Endothelial cell (in vitro differentiated cells): ENCODE results near the gene HIF1A. TPM values are rescaled to one million over a fixed set of nuclear protein-coding genes. Genes with fewer than 3 reads are reported as not detected.

Source experiments
- DNase-seq: peaks from one replicate; pipeline ENCODE4 v3.0.0; 2021; ENCODE audit warnings: low spot score
- H3K27ac Mint-ChIP-seq: one replicate; pipeline ENCODE4 v1.8.0; 2021; ENCODE audit warnings: mixed read lengths, inconsistent platforms; ENCODE audit not compliant: unreplicated experiment
- H3K27me3 Mint-ChIP-seq: one replicate; pipeline ENCODE4 v1.8.0; 2021; ENCODE audit warnings: mild to moderate bottlenecking, moderate library complexity, mixed read lengths, inconsistent platforms; ENCODE audit not compliant: unreplicated experiment
- H3K36me3 Mint-ChIP-seq: one replicate; pipeline ENCODE4 v1.8.0; 2021; ENCODE audit warnings: mild to moderate bottlenecking, low read depth, mixed read lengths, inconsistent platforms; ENCODE audit not compliant: unreplicated experiment
- H3K4me1 Mint-ChIP-seq: one replicate; pipeline ENCODE4 v1.8.0; 2021; ENCODE audit warnings: mild to moderate bottlenecking, mixed read lengths, inconsistent platforms; ENCODE audit not compliant: unreplicated experiment
- H3K4me3 Mint-ChIP-seq: one replicate; pipeline ENCODE4 v1.8.0; 2021; ENCODE audit warnings: mild to moderate bottlenecking, mixed read lengths, inconsistent platforms; ENCODE audit not compliant: unreplicated experiment
- H3K9me3 Mint-ChIP-seq: one replicate; pipeline ENCODE4 v1.8.0; 2021; ENCODE audit warnings: mixed read lengths, inconsistent platforms; ENCODE audit not compliant: unreplicated experiment
- CTCF ChIP-seq: fragments of 200-600 bp; sonication (generic); IDR thresholded peaks from one replicate; pipeline ENCODE4 v1.5.0; 2021; ENCODE audit warnings: antibody characterized with exemption; ENCODE audit not compliant: unreplicated experiment
- total RNA-seq: library from RNA; stranded (reverse); fragmentation: NEBNext Ultra II Directional; extraction: Animal tissue kit (Norgen Biotek cat#: 25700); gene quantifications from one replicate; pipeline ENCODE4 v1.2.1, GENCODE V29; 2021; ENCODE audit not compliant: unreplicated experiment

Gene HIF1A
- total RNA-seq, 1 donor from 2014 or later: 203 TPM

DNA sequence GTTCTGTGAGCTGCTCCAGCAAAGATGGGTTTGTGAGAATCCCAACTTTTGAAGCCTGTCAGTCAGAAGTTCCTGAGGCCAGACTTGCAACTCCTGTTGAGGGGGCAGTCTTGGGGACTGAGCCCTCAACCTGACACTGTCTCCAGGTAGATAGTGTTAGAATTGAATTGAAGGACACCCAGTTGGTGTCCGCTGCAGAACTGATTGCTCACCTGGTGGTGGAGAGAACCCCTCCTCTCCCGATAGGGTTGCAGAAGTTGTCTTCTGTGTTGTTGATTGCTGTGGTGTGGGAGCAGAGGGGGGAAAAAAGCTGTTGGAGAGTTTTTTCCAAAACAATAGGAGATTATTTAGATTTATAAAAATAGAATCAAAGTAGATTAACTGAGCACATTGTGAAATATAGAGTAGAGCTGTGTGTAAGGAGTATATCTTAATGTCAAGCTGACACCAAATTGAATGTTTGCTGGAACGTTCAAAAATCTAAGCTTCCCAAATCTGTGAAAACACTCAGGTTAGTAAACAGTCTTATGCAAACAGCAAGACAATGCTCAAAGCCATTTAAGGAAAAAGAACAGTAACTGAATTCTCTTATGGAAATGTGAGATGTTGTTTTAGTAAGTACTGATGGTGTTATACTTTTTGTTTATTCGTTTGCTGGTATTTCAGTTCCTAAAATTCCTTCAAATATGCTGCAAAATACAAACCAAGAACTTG, 18.6 kb downstream of the HIF1A start:
- DNase-seq: no peak
- Mint-ChIP-seq H3K4me3 (no peak overlapping the region), H3K36me3 (no peaks in the 10 kb centered on the region), H3K27ac (no peak overlapping the region), H3K4me1 (peaks cover 37% of the 10 kb centered on the region), H3K9me3 (no peaks in the 10 kb centered on the region), H3K27me3 (no peaks in the 10 kb centered on the region)
- TF ChIP-seq CTCF: no peak

DNA sequence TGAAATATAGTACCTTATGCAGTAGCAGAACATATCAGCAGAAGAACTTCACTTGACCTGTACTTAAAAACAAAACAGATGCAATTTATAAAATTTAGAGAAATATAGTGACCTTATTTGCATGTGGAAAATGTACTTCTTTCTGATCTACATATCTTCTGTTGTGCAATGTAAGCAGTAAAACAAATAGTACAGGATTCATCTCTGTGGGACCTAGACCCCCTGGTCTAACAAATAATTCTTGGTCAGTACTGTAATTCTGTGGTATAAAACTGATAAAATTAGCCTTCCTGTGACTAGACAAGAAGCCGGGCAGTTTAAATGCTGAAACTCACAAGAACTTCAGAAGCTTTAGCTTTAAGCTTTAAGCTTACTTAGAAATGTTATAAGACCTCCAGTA, 21.6 kb downstream of the HIF1A start:
- Mint-ChIP-seq H3K27me3 (no peaks in the 10 kb centered on the region), H3K4me3 (no peak overlapping the region), H3K27ac (peak overlapping the region; percentile 40), H3K9me3 (no peaks in the 10 kb centered on the region), H3K36me3 (peaks cover 4% of the 10 kb centered on the region), H3K4me1 (peaks cover 30% of the 10 kb centered on the region)
- no peak for DNase-seq
- no peak for TF ChIP-seq CTCF

DNA sequence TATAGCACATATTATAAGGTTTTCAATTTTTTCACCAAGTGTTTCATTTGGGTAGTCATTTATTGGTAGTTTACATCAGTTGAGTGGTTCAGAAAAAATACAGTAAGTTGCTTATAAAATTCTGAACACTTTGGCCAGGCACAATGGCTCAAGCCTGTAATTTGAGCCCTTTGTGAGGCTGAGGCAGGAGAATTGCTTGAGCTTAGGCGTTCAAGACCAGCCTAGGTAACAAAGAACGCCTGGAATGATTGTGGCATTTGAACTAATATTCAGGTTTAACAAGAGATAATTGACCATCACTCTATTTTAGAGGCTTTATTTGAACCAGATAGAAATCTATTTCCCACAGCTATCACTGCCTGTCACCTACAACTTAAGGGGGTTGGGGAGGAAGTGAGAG, 22.7 kb downstream of the HIF1A start:
- no peak for TF ChIP-seq CTCF
- no peak for DNase-seq

DNA sequence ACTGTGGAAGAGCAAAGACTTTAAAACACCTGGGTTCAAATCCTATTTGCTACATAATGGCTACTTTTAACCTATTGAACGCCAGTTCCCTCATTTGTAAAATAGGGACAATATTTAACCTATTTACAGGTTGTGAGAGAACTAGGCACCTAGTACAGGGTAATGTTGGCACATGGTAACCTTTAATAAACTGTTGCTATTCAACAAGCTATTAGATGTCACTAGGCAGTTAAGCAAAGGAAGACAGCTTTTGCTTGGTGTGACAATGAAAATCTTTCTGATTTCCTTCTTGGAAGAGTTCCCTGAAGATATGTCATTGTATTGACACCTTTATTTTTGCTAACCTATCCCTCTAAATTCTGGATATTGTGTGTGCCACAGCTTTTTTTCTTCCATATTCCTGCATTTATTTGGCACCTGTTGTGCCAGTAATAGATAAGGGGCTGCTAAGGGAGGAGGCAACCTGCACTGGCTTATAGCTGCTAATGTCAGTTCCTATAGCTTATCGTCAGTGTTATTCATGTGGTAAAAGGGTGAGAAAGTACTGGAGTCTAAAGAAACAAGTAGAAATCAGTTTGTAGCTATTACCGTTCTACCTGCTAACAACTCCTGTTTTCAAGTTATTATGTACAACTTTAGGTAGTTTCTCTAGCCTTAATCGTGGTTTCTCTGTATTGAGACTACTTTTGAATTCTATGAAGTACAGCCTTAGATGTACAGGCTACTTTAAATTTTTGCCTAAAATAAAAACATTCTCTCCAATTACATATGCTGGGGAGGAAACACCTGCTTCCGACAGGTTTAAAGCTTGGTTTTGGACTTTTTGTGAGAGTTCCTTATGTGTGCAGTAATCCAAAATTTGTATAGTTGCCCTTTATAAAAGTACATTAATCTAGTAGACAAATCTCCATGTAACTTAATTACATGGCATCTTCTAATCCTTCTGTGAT, 24.3 kb downstream of the HIF1A start:
- peaks cover 6% of the 10 kb centered on the region for H3K36me3 Mint-ChIP-seq
- no peaks in the 10 kb centered on the region for H3K9me3 Mint-ChIP-seq
- no peak for DNase-seq
- H3K27me3 Mint-ChIP-seq: no peaks in the 10 kb centered on the region
- no peak overlapping the region for H3K4me3 Mint-ChIP-seq
- TF ChIP-seq CTCF: no peak
- H3K4me1 Mint-ChIP-seq: peaks cover 15% of the 10 kb centered on the region
- no peak overlapping the region for H3K27ac Mint-ChIP-seq

More for the DNA sequence above, 22.7 kb downstream of the HIF1A start:
- Mint-ChIP-seq H3K4me3 (no peak overlapping the region), H3K27me3 (no peaks in the 10 kb centered on the region), H3K4me1 (peaks cover 21% of the 10 kb centered on the region), H3K27ac (no peak overlapping the region), H3K9me3 (no peaks in the 10 kb centered on the region), H3K36me3 (peaks cover 4% of the 10 kb centered on the region)

- Mint-ChIP-seq H3K36me3 (peaks cover 11% of the 10 kb centered on the region), H3K27me3 (no peaks in the 10 kb centered on the region), H3K9me3 (no peaks in the 10 kb centered on the region), H3K27ac (no peak overlapping the region), H3K4me3 (no peak overlapping the region), H3K4me1 (peaks cover 15% of the 10 kb centered on the region)
- TF ChIP-seq CTCF: no peak
- DNase-seq: no peak
These were observed 25.0 kb downstream of the HIF1A start for GRCh38 chr14:61720294-61720661.
